GM18858 (cell line): ENCODE results near the gene MTHFS.
"Not testable (repeated sequence)": the region's sequence is repeated elsewhere in the genome, so short reads cannot be mapped to it uniquely, and the experiment has no call there.

ENCODE experiments used
- ATAC-seq: cut with Tn5 transposase; IDR thresholded peaks from one replicate; pipeline ENCODE4 v1.9.1; 2021; ENCODE audit not compliant: unreplicated experiment

MTHFS gene

DNA sequence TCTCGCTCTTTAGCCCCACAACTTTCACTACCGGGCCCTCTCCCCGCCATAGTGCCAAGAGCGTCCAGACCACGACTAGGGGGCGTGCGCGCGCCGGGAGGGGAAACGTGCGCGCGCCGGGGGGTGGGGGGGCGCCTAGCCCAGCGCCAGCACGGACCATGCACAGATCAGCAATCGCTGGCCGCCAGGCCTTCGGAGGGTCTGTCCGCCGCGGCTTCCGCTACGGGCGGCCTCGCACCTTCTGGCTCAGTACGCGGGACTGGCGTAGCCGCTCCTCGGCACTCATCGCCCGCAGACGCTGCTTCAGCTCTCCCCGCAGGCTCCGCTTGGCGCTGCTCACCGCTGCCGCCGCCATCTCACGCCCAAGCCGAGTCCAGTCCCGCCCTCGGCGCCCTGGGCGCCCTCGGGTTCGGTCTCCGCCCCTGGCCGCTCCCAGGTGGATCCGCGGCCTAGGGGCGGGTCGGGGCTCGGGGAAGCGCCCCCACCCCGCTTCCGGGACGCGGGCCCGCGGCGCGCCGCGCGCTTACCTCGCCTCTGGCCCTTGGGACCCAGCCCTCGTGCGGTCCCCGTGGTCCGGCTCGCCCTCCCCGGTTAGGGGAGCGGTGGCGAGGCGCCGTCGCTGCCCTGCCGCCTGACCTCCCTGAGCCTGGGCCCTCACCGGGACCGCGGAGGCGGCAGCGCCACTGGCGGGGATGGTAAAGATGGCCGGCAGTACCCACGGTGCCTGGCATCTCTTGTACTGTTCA is at the start of gene MTHFS:
TSS of gene MTHFS (minus strand) at position 381 of the 746 bp plus-strand sequence. CDS start at position 355, 26 bp downstream.
- peak; percentile 67 for ATAC-seq

DNA sequence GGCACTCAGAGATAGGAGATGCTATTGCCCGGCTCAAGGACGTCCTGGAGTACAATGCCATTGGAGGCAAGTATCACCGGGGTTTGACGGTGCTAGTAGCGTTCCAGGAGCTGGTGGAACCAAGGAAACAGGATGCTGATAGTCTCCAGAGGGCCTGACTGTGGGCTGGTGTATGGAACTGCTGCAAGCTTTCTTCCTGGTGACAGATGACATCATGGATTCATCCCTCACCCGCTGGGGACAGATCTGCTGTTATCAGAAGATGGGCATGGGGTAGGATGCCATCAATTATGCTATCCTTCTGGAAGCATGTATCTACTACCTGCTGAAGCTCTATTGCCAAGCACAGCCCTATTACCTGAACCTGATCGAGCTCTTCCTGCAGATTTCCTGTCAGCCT is 47.8 kb upstream of the MTHFS start:
- ATAC-seq, result no peak

- ATAC-seq, result peak; percentile 81
These were observed 47.0 kb upstream of the MTHFS start for GRCh38 chr15:79943820-79944219.

DNA sequence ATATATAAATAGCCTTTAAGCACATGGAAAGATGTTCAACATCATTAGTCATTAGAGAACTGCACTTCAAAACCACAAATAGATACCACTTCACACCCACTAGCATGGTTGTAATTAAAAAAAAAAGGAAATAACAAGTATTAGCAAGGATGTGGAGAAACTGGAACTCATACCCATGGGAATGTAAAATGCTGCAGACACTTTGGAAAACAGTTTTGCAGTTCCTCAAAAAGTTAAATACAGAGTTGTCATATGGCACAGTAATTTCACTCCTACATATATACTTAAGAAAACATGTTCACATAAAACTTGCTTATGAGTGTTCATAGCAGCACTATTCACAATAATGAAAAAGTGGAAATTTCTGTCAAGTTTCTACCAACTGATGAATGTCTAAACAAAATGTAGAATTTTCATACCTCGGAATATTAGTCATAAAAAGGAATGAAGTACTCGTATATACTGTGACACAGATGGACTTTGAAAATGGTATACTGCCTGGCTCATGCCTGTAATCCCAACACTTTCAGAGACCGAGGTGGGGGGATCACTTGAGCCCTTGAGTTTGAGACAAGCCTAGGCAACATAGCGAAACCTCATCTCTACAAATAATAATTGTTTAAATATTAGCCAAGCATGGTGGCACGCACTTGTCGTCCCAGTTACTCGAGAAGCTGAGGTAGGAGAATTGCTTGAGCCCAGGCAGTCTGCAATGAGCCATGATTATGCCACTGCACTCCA is 46.1 kb upstream of the MTHFS start:
- ATAC-seq, result no peak

DNA sequence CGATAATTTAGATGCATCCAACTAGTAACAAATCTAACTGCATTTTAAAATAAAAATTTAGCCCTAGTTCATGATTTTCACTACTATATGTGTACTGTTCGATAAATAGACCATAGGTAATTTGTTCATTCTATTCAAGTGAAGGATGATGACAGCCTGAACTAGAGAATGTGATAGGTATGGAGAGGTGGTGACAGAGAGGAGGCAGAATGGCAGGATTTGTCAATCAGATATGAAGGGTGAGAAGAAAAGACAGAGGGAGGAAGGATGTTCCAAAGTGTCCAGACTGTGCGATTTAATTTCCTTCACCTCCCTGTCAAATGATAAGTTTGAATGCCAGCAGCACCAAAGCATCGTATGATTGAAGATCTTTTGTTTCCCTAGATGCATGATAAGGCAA is 42.6 kb upstream of the MTHFS start:
- ATAC-seq, result no peak

GRCh38 chr15:79938143-79938542 is 41.3 kb upstream of the MTHFS start:
- no peak for ATAC-seq

- not testable (repeated sequence) for ATAC-seq
These were observed 38.9 kb upstream of the MTHFS start for GRCh38 chr15:79935556-79936201.

- ATAC-seq, result no peak
These were observed 36.4 kb upstream of the MTHFS start for GRCh38 chr15:79933231-79933630.

DNA sequence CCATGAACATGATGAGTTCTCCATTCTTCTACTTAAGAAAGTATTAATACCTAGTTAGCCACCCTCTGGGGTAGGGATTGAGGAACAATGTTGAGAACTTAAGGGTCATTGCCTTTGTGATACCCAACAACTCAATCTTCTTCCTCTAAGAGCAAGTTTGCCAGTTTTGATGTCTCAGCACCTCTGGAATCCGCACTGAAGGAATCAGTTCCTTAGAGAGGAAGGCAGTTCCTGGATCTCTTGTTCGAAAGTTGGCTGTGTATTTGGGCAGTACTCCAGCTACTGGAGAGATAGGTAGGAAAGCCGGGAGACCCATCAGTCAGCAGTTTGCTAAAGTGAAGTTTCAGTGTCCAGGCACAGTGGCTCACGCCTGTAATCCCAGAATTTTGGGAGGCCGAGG is 35.6 kb upstream of the MTHFS start:
- no peak for ATAC-seq

GRCh38 chr15:79930516-79930915 is 33.7 kb upstream of the MTHFS start:
- ATAC-seq, result no peak

- no peak for ATAC-seq
These were observed 32.6 kb upstream of the MTHFS start for GRCh38 chr15:79929412-79929811.

GRCh38 chr15:79926116-79926515 is 29.3 kb upstream of the MTHFS start:
- not testable (repeated sequence) for ATAC-seq

DNA sequence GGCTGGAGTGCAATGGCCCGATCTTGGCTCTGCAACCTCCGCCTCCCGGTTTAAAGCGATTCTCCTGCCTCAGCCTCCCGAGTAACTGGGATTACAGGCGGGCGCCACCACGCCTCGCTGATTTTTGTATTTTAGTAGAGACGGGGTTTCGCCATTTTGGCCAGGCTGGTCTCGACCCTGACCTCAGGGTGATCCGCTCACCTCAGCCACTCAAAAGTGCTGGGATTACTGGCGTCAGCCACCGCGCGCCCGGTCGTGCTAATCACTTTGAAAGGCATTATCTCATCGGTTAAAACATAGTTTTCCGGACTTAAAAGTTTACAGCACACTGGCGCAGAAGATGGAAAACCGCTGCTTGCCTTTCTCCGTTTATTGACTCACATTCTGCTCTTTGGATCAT is 27.6 kb upstream of the MTHFS start:
- ATAC-seq, result no peak

- peak; percentile 91 for ATAC-seq
These were observed 26.8 kb upstream of the MTHFS start for GRCh38 chr15:79923515-79924169.

DNA sequence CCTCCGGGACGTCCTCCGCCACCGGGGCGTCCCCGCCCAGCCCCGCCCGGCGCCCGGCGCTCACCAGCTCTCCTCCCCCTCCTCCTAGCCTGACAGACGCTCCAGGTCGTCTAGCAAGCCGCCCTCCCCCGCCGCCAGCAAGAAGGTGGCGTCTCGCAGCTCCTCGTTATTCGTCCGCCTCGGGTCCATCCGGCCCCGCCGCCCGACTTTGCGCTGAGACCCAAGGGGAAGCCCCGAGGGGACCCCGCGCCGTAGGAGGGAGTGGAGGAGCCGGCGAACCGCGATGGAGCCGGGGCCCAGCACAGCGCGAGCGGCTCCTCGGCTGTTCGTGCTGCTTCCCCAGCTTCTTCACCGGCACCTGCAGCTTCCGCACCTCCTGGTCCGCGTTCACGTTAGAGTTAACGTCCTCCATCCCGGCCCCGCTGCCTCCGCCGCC is 26.3 kb upstream of the MTHFS start:
- ATAC-seq, result peak; percentile 29

- ATAC-seq, result no peak
These were observed 25.8 kb upstream of the MTHFS start for GRCh38 chr15:79922512-79923078.

- ATAC-seq, result no peak
These were observed 23.1 kb upstream of the MTHFS start for GRCh38 chr15:79919749-79920511.

GRCh38 chr15:79919090-79919748 is 22.4 kb upstream of the MTHFS start:
- no peak for ATAC-seq

GRCh38 chr15:79918278-79918677 is 21.5 kb upstream of the MTHFS start:
- ATAC-seq, result no peak
